CD4-positive, alpha-beta T cell (primary cell): Measurements from ENCODE around the gene BMAL2. TPM values are rescaled to one million over a fixed set of nuclear protein-coding genes. Genes with fewer than 3 reads are reported as not detected.

Source experiments
- ATAC-seq: fragments of 200-7000 bp; cut with Tn5 transposase; one replicate; pipeline ENCODE4 v1.10.0; 2022; ENCODE audit warnings: mild to moderate bottlenecking; ENCODE audit not compliant: poor library complexity
- CTCF ChIA-PET: fragments of 350-600 bp; sonication (Branson Sonifier 250); formaldehyde crosslinking; loops from one replicate; lab custom pipeline; 2021; ENCODE audit warnings: antibody characterized with exemption, inconsistent platforms; lab: Charles Lee
- POLR2A ChIA-PET: fragments of 350-600 bp; sonication (Branson Sonifier 250); formaldehyde crosslinking; loops from one replicate; lab custom pipeline; 2021; ENCODE audit warnings: antibody characterized with exemption, inconsistent platforms; lab: Charles Lee
- DNase-seq, 14 experiments: peaks; one replicate each; pipeline ENCODE4 v3.0.0-alpha.2; 2013 to 2020; ENCODE audit warnings: mixed read lengths in 2 of 14
- H3K27ac ChIP-seq, 2 donors: one replicate each; pipeline versions ENCODE4 v1.5.1 to v1.7.0; 2013; ENCODE audit warnings: low read length in 2 of 2, low read depth in 1 of 2, mild to moderate bottlenecking in 1 of 2
- H3K27me3 ChIP-seq, 2 experiments: 1 replicate in 1 of 2; 2 replicates in 1 of 2; pipeline versions ENCODE4 v1.6.1 to v1.7.0; 2013; ENCODE audit warnings: low read length in 2 of 2, control low read depth in 1 of 2, mild to moderate bottlenecking in 1 of 2, moderate library complexity in 1 of 2; ENCODE audit not compliant: insufficient read depth in 2 of 2, control insufficient read depth in 1 of 2
- H3K36me3 ChIP-seq: one replicate; pipeline ENCODE4 v1.6.1; 2013; ENCODE audit warnings: low read length, control low read depth; ENCODE audit not compliant: insufficient read depth
- H3K4me1 ChIP-seq: one replicate; pipeline ENCODE4 v1.6.1; 2013; ENCODE audit warnings: low read length, control low read depth; ENCODE audit not compliant: insufficient read depth
- H3K4me3 ChIP-seq: one replicate; pipeline ENCODE4 v1.5.1; 2013; ENCODE audit warnings: mild to moderate bottlenecking, low read length, moderate library complexity
- H3K9me3 ChIP-seq, 2 experiments: 1 replicate in 1 of 2; 2 replicates in 1 of 2; pipeline versions ENCODE4 v1.6.1 to v1.7.0; 2013; ENCODE audit warnings: low read length in 2 of 2, mild to moderate bottlenecking in 2 of 2, control low read depth in 1 of 2, moderate library complexity in 1 of 2; ENCODE audit not compliant: control insufficient read depth in 1 of 2, insufficient read depth in 1 of 2
- H3K27ac Mint-ChIP-seq: one replicate; pipeline ENCODE4 v1.8.0; 2020; ENCODE audit warnings: mixed read lengths
- H3K27me3 Mint-ChIP-seq: one replicate; pipeline ENCODE4 v1.8.0; 2021; ENCODE audit warnings: mixed read lengths
- H3K36me3 Mint-ChIP-seq: one replicate; pipeline ENCODE4 v1.8.0; 2021; ENCODE audit warnings: low read depth, mixed read lengths
- H3K4me1 Mint-ChIP-seq: one replicate; pipeline ENCODE4 v1.8.0; 2021; ENCODE audit warnings: low read depth, mixed read lengths
- H3K4me3 Mint-ChIP-seq: one replicate; pipeline ENCODE4 v1.8.0; 2020; ENCODE audit warnings: mild to moderate bottlenecking, mixed read lengths
- H3K9me3 Mint-ChIP-seq: one replicate; pipeline ENCODE4 v1.8.0; 2020; ENCODE audit warnings: mixed read lengths
- CTCF ChIP-seq: fragments of 200-600 bp; IDR thresholded peaks from one replicate; pipeline ENCODE4 v1.8.0; 2022; ENCODE audit warnings: antibody characterized with exemption, mild to moderate bottlenecking
- intact Hi-C, 2 experiments: fragments of 100-400 bp; cut with DNase I in 1 of 2; cut with micrococcal nuclease in 1 of 2; formaldehyde crosslinking; loops; one replicate each; pipeline versions ENCODE4 v1.15.1 to v1.9.0; 2023 to 2025; cut with DNase I, micrococcal nuclease
- total RNA-seq, 174 experiments: library from RNA in 2 of 174; stranded (reverse) in 2 of 174; gene quantifications; one replicate each; pipeline ENCODE4 v1.2.3 and lab custom pipeline; 2021 to 2026

BMAL2 gene
- total RNA-seq, 2 experiments from 2014 or later = 0.16 to 0.17 TPM

DNA sequence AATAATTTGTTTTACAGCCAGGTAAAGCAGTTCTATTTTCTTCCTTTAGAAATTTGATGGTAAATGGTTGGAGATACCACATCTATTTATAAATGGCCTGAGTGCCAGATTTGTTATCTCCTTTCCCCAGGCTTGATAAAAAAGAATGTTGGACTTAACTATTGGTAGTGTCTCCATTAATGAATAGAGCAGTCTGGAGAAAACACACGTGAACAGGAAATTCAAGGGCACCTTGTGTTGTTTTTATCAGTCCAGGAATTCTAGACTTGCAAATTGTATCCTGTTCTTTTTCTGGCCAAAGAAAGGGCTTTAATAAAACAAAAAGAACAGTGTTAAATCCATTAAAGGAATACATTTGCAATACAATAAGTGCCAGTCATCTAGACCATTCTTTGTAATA is 40.8 kb upstream of the BMAL2 start:
- TF ChIP-seq CTCF = no peak
- H3K36me3 Mint-ChIP-seq = peaks cover 7% of the 10 kb centered on the region
- H3K27ac Mint-ChIP-seq = no peak overlapping the region
- Histone ChIP-seq H3K36me3 (no peaks in the 10 kb centered on the region), H3K27me3 (no peaks in the 10 kb centered on the region), H3K9me3 (no peaks in the 10 kb centered on the region), H3K4me1 (no peaks in the 10 kb centered on the region), H3K4me3 (no peak overlapping the region), H3K27ac (no peak overlapping the region)
- H3K4me1 Mint-ChIP-seq = peaks cover 12% of the 10 kb centered on the region
- H3K4me3 Mint-ChIP-seq = no peak overlapping the region
- ChIA-PET CTCF (no interaction called here), POLR2A (no interaction called here)
- intact Hi-C loops = no loop called here
- H3K27me3 Mint-ChIP-seq = no peaks in the 10 kb centered on the region
- DNase-seq (no peak), ATAC-seq (no peak)
- H3K9me3 Mint-ChIP-seq = no peaks in the 10 kb centered on the region

DNA sequence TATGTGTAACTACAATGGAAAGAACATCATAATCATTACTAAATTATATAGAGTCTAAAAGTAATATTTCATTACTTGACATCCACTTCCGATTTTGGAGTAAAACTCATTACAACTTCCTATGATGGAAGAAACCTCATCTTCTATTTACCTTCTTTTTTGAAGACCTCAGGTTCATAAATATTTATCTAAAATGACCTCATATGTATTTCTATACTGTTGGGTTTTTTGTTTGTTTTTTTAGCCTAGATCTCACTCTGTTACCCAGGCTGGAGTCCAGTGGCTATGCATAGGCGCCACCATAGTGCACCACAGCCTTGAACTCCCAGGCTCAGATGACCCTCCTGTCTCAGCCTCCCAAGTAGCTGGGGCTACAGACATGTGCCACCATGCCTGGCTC is 39.9 kb upstream of the BMAL2 start:
- ChIA-PET POLR2A (no interaction called here), CTCF (no interaction called here)
- no peaks in the 10 kb centered on the region for H3K9me3 ChIP-seq
- Mint-ChIP-seq H3K27me3 (no peaks in the 10 kb centered on the region), H3K36me3 (peaks cover 11% of the 10 kb centered on the region), H3K9me3 (no peaks in the 10 kb centered on the region), H3K4me1 (peaks cover 12% of the 10 kb centered on the region), H3K27ac (no peak overlapping the region), H3K4me3 (no peak overlapping the region)
- no peak overlapping the region for H3K4me3 ChIP-seq
- intact Hi-C loops = no loop called here
- DNase-seq (no peak), ATAC-seq (no peak)
- H3K27me3 ChIP-seq = no peaks in the 10 kb centered on the region
- H3K27ac ChIP-seq = no peak overlapping the region
- H3K4me1 ChIP-seq = no peaks in the 10 kb centered on the region
- TF ChIP-seq CTCF = no peak
- peaks cover under 1% of the 10 kb centered on the region for H3K36me3 ChIP-seq

GRCh38 chr12:27293463-27293862 is 39.2 kb upstream of the BMAL2 start:
- POLR2A ChIA-PET = no interaction called here
- H3K27ac Mint-ChIP-seq = no peak overlapping the region

More at GRCh38 chr12:27293463-27293862, 39.2 kb upstream of the BMAL2 start:
- ATAC-seq (no peak), DNase-seq (no peak)
- CTCF ChIA-PET = no interaction called here
- no peaks in the 10 kb centered on the region for H3K27me3 ChIP-seq
- intact Hi-C loops = no loop called here
- Mint-ChIP-seq H3K9me3 (no peaks in the 10 kb centered on the region), H3K4me3 (no peak overlapping the region), H3K27me3 (no peaks in the 10 kb centered on the region), H3K4me1 (peaks cover 8% of the 10 kb centered on the region), H3K36me3 (peaks cover 17% of the 10 kb centered on the region)
- H3K4me3 ChIP-seq = no peak overlapping the region
- TF ChIP-seq CTCF = no peak
- no peaks in the 10 kb centered on the region for H3K4me1 ChIP-seq
- peaks cover 4% of the 10 kb centered on the region for H3K36me3 ChIP-seq
- H3K9me3 ChIP-seq = no peaks in the 10 kb centered on the region
- H3K27ac ChIP-seq = no peak overlapping the region
